Natural killer cell (primary cell): ENCODE results near the gene AKAP13. TPM values are rescaled to one million over a fixed set of nuclear protein-coding genes. Genes with fewer than 3 reads are reported as not detected.

Experiments
- ATAC-seq, 3 donors: fragments of 150-1000 bp in 2 of 3; fragments of 200-7000 bp in 1 of 3; cut with Tn5 transposase; 1 replicate in 1 of 3; 2 replicates in 2 of 3; pipeline ENCODE4 v1.10.0; 2021; ENCODE audit warnings: mild to moderate bottlenecking in 2 of 3, moderate library complexity in 2 of 3
- DNase-seq, 2 donors: peaks; one replicate each; pipeline versions ENCODE4 v3.0.0 to v3.0.0-alpha.2; 2013 to 2021; ENCODE audit warnings: mixed read lengths in 1 of 2
- H3K27ac ChIP-seq: one replicate; pipeline ENCODE4 v1.5.1; 2013; ENCODE audit warnings: mild to moderate bottlenecking, low read length
- H3K27me3 ChIP-seq: one replicate; pipeline ENCODE4 v1.6.1; 2013; ENCODE audit warnings: low read length; ENCODE audit not compliant: control insufficient read depth, insufficient read depth
- H3K36me3 ChIP-seq: one replicate; pipeline ENCODE4 v1.6.1; 2013; ENCODE audit warnings: low read length; ENCODE audit not compliant: control insufficient read depth, insufficient read depth
- H3K4me1 ChIP-seq: one replicate; pipeline ENCODE4 v1.6.1; 2013; ENCODE audit warnings: low read length; ENCODE audit not compliant: control insufficient read depth, insufficient read depth
- H3K4me3 ChIP-seq: one replicate; pipeline ENCODE4 v1.5.1; 2013; ENCODE audit warnings: low read length
- H3K9me3 ChIP-seq: one replicate; pipeline ENCODE4 v1.6.1; 2013; ENCODE audit warnings: low read length; ENCODE audit not compliant: control insufficient read depth, insufficient read depth
- H3K27ac Mint-ChIP-seq, 2 donors: one replicate each; pipeline ENCODE4 v1.8.0; 2022; ENCODE audit warnings: mild to moderate bottlenecking in 2 of 2, mixed read lengths in 2 of 2, moderate library complexity in 1 of 2
- H3K27me3 Mint-ChIP-seq, 2 donors: one replicate each; pipeline ENCODE4 v1.8.0; 2022; ENCODE audit warnings: low read depth in 2 of 2, mixed read lengths in 2 of 2
- H3K36me3 Mint-ChIP-seq: one replicate; pipeline ENCODE4 v1.8.0; 2022; ENCODE audit warnings: mixed read lengths
- H3K4me1 Mint-ChIP-seq, 2 donors: one replicate each; pipeline ENCODE4 v1.8.0; 2022; ENCODE audit warnings: mixed read lengths in 2 of 2
- H3K4me3 Mint-ChIP-seq: one replicate; pipeline ENCODE4 v1.8.0; 2022; ENCODE audit warnings: mild to moderate bottlenecking, moderate library complexity, mixed read lengths
- H3K9me3 Mint-ChIP-seq, 2 donors: one replicate each; pipeline ENCODE4 v1.8.0; 2022; ENCODE audit warnings: mixed read lengths in 2 of 2
- CTCF ChIP-seq: fragments of 200-600 bp; IDR thresholded peaks from one replicate; pipeline ENCODE4 v1.8.0; 2022; ENCODE audit warnings: antibody characterized with exemption
- WGBS: methylation state at CpG from one replicate; pipeline ENCODE4 v1.1.7; 2013; ENCODE audit warnings: missing lambda C conversion rate; ENCODE audit not compliant: insufficient coverage; 5-methylcytosine and 5-hydroxymethylcytosine counted together
- intact Hi-C: fragments of 100-400 bp; cut with micrococcal nuclease; formaldehyde crosslinking; loops from one replicate; pipeline ENCODE4 v1.14.2; 2022
- total RNA-seq, 4 donors: library from RNA; stranded (reverse); fragments of 120-200 nt in 1 of 4; gene quantifications; one replicate each; pipeline versions ENCODE4 v1.2.3 to v1.2.4, GENCODE V29; 2013 to 2022

The AKAP13 gene
- total RNA-seq, 3 donors from 2014 or later (not counting 1 experiment from before 2014, with no cell fraction given), result 573 to 661 (median 647) TPM

- Histone ChIP-seq H3K27me3 (no peaks in the 10 kb centered on the region), H3K9me3 (no peaks in the 10 kb centered on the region), H3K27ac (no peak overlapping the region), H3K4me3 (no peak overlapping the region), H3K36me3 (no peaks in the 10 kb centered on the region), H3K4me1 (no peaks in the 10 kb centered on the region)
- Mint-ChIP-seq H3K9me3 (no peaks in the 10 kb centered on the region), H3K27me3 (no peaks in the 10 kb centered on the region), H3K4me3 (no peak overlapping the region), H3K27ac (no peak overlapping the region), H3K36me3 (no peaks in the 10 kb centered on the region), H3K4me1 (peaks cover 0 to 33% of the 10 kb centered on the region in 2 donors)
- 100% methylated on average over 3 of the region's 3 CpGs for WGBS
- ATAC-seq (no peak), DNase-seq (no peak)
- intact Hi-C loops, result no loop called here
- no peak for TF ChIP-seq CTCF
Measured at GRCh38 chr15:85429522-85429921, 49.1 kb downstream of the AKAP13 start.

- intact Hi-C loops, result no loop called here
- Histone ChIP-seq H3K9me3 (no peaks in the 10 kb centered on the region), H3K27ac (no peak overlapping the region), H3K36me3 (no peaks in the 10 kb centered on the region), H3K4me3 (no peak overlapping the region), H3K27me3 (no peaks in the 10 kb centered on the region), H3K4me1 (no peaks in the 10 kb centered on the region)
- H3K36me3 Mint-ChIP-seq, result no peaks in the 10 kb centered on the region
- ATAC-seq, result no peak
- WGBS, result 83% methylated on average over 2 of the region's 6 CpGs
- H3K4me1 Mint-ChIP-seq, result peaks cover 0 to 30% of the 10 kb centered on the region in 2 donors
- no peaks in the 10 kb centered on the region for H3K9me3 Mint-ChIP-seq
- no peak overlapping the region for H3K4me3 Mint-ChIP-seq
- no peak for DNase-seq
- no peak for TF ChIP-seq CTCF
- H3K27ac Mint-ChIP-seq, result no peak overlapping the region
- no peaks in the 10 kb centered on the region for H3K27me3 Mint-ChIP-seq
Measured at GRCh38 chr15:85430406-85431204, 50.2 kb downstream of the AKAP13 start.

GRCh38 chr15:85439996-85440395, 59.6 kb downstream of the AKAP13 start:
- Mint-ChIP-seq H3K27me3 (no peaks in the 10 kb centered on the region), H3K4me3 (no peak overlapping the region)
- H3K4me3 ChIP-seq, result no peak overlapping the region

More at GRCh38 chr15:85439996-85440395, 59.6 kb downstream of the AKAP13 start:
- no peak overlapping the region for H3K27ac ChIP-seq
- H3K36me3 Mint-ChIP-seq, result no peaks in the 10 kb centered on the region
- no peaks in the 10 kb centered on the region for H3K9me3 Mint-ChIP-seq
- ATAC-seq (no peak), DNase-seq (no peak)
- peaks cover 20 to 23% of the 10 kb centered on the region in 2 donors for H3K4me1 Mint-ChIP-seq
- no peak for TF ChIP-seq CTCF
- H3K9me3 ChIP-seq, result no peaks in the 10 kb centered on the region
- no peaks in the 10 kb centered on the region for H3K27me3 ChIP-seq
- intact Hi-C loops, result no loop called here
- H3K36me3 ChIP-seq, result no peaks in the 10 kb centered on the region
- H3K27ac Mint-ChIP-seq, result peak overlapping the region; percentile 3 to 24
- no peaks in the 10 kb centered on the region for H3K4me1 ChIP-seq
